BJ (cell line): ENCODE results near the gene GRB7. TPM values are rescaled to one million over a fixed set of nuclear protein-coding genes. Genes with fewer than 3 reads are reported as not detected.
A peak's percentile ranks its signal among the peaks of the same experiment; 100 is the strongest.

Source experiments
- CTCF ChIA-PET: fragments of 350-600 bp; formaldehyde crosslinking; extraction: SDS; loops from one replicate; lab custom pipeline; 2021; ENCODE audit warnings: antibody characterized with exemption, inconsistent platforms; lab: Yijun Ruan, JAX
- POLR2A ChIA-PET: fragments of 300-600 bp; sonication (Branson Sonifier 250); formaldehyde crosslinking; extraction: SDS; loops from one replicate; lab custom pipeline; 2021; ENCODE audit warnings: antibody characterized with exemption; lab: Charles Lee
- DNase-seq: peaks from one replicate; pipeline ENCODE4 v3.0.0-alpha.2; 2011; ENCODE audit warnings: low read depth
- H3K27me3 ChIP-seq: 2 replicates; pipeline ENCODE4 v1.6.0; 2011; ENCODE audit warnings: low read length; ENCODE audit not compliant: control insufficient read depth, insufficient read depth
- H3K36me3 ChIP-seq: 2 replicates; pipeline ENCODE4 v1.5.1; 2011; ENCODE audit warnings: low read length; ENCODE audit not compliant: control insufficient read depth, insufficient read depth
- H3K4me3 ChIP-seq: 2 replicates; pipeline ENCODE4 v1.5.1; 2011; ENCODE audit warnings: low read depth, mild to moderate bottlenecking, control low read depth, low read length
- CTCF ChIP-seq: IDR thresholded peaks from 2 replicates; pipeline ENCODE4 v1.5.1; 2011; ENCODE audit warnings: low read depth, mild to moderate bottlenecking, control low read depth, inconsistent platforms, low read length, moderate library complexity; ENCODE audit not compliant: insufficient read depth
- polyA minus RNA-seq: library from RNA; depleted of rRNA, polyadenylated mRNA; stranded (reverse); fragments of >200 nt; gene quantifications from 2 replicates; pipeline ENCODE4 v1.2.3, GENCODE V29; 2011; rRNA and poly(A)+ RNA removed
- polyA plus RNA-seq: library from polyadenylated mRNA; depleted of rRNA; stranded (reverse); fragments of >200 nt; gene quantifications from 2 replicates; pipeline ENCODE4 v1.2.3, GENCODE V29; 2011; rRNA removed

The GRB7 gene
- 0.09 and 0.23 TPM in 2 replicates for polyA plus RNA-seq
- polyA minus RNA-seq, result 0.21 TPM in 1 of 2 replicates, not detected in the other

DNA sequence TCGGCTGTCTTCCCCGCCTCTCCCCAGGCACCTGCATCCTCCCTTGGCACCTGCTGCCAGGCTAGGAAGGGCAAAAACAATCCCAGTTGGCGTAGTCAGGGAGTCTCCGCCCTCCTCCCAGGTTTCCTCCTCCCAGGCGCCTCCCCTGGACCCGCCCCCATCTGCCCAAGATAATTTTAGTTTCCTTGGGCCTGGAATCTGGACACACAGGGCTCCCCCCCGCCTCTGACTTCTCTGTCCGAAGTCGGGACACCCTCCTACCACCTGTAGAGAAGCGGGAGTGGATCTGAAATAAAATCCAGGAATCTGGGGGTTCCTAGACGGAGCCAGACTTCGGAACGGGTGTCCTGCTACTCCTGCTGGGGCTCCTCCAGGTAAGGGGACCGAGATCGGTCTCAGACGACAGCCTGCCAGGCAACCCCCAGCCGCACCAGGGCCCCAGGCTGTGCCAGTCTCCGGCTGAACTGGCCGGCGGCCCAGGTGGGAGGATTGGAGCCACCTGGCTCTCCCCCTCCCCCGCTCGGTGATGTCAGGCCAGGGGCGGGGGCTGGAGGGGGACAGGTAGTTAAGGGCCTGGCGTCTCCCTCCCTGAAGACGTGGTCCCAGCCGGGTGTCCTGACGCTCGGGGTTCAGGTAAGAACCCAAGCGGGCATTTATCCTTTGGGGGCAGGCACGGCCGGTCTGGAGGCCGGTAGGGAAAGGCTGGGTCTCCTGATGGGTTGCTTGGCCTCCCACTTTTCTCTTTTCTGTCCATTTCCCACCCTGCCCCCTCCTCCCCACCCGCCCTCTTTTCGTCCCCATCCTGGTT lies at the start of gene GRB7:
Gene GRB7, plus strand, starts transcription at position 179 of the 808 bp plus-strand sequence. CDS start 4,364 bp downstream, outside the sequence.
- no peak for DNase-seq
- Histone ChIP-seq H3K27me3 (no peaks in the 10 kb centered on the region; the same call in 1 of the 2 replicates), H3K4me3 (no peak within 1 kb of the TSS; the same call in 1 of the 2 replicates), H3K36me3 (no peaks in the 10 kb centered on the region; the same call in 1 of the 2 replicates)
- no peak for TF ChIP-seq CTCF
- POLR2A ChIA-PET, result no interaction called here
- CTCF ChIA-PET, result interaction anchor here (1.1 kb wide), 1 partner anchor 12 kb away, joined by 3 read pairs; no protein-coding TSS in a partner anchor

GRCh38 chr17:39688475-39688835 lies 49.3 kb upstream of the GRB7 start:
- Histone ChIP-seq H3K36me3 (peaks cover 3% of the 10 kb centered on the region; the same call in 1 of the 2 replicates), H3K27me3 (no peaks in the 10 kb centered on the region), H3K4me3 (peak overlapping the region; percentile 72)
- ChIA-PET POLR2A (interaction anchor here (1.2 kb wide), 1 partner anchor 11 kb away, joined by 16 read pairs; the partner anchor contains the start of gene ERBB2), CTCF (interaction anchor here (0.6 to 1.9 kb wide), 9 partner anchors 11 to 67 kb away, joined by 3 to 10 read pairs (median 4); partner anchors contain the start of genes ERBB2 and PNMT)
- TF ChIP-seq CTCF, result no peak
- no peak for DNase-seq

DNA sequence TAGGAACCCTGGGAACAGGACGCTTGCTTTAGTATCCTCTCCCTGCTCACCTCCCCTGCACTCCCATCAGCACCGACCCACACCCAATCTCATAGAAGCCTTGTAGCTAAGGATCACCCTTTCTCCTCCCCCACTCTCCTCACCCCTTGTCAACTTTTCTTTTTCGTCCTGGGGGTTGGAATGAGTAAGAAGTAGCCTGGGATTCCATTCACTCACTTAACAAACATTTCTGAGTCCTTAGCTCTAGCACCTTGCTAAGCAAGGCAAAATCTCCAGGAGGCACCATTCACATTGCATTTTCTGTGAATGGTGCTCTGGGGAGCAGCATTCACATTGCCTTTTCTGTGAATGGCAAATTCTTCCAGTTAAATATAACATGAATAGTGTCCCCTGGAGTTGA lies 48.8 kb upstream of the GRB7 start:
- DNase-seq, result no peak
- POLR2A ChIA-PET, result no interaction called here

GRCh38 chr17:39694593-39694992 lies 43.1 kb upstream of the GRB7 start:
- H3K27me3 ChIP-seq, result no peaks in the 10 kb centered on the region
- no peaks in the 10 kb centered on the region for H3K36me3 ChIP-seq
- no peak for DNase-seq
- CTCF ChIA-PET, result interaction anchor here (0.9 kb wide), 1 partner anchor 11 kb away, joined by 4 read pairs; no protein-coding TSS in a partner anchor
- no peak for TF ChIP-seq CTCF
- POLR2A ChIA-PET, result no interaction called here
- H3K4me3 ChIP-seq, result no peak overlapping the region

More for the DNA sequence above, 48.8 kb upstream of the GRB7 start:
- Histone ChIP-seq H3K27me3 (no peaks in the 10 kb centered on the region), H3K4me3 (peak overlapping the region; percentile 72), H3K36me3 (peaks cover 3% of the 10 kb centered on the region; the same call in 1 of the 2 replicates)
- CTCF ChIA-PET, result interaction anchor here (1.5 to 1.9 kb wide), 4 partner anchors 11 to 68 kb away, joined by 4 to 10 read pairs (median 8); partner anchors contain the start of gene ERBB2
- no peak for TF ChIP-seq CTCF

- H3K4me3 ChIP-seq, result no peak overlapping the region
- no peaks in the 10 kb centered on the region for H3K36me3 ChIP-seq
- ChIA-PET POLR2A (no interaction called here), CTCF (interaction anchor here (0.9 kb wide), 1 partner anchor 10 kb away, joined by 4 read pairs; no protein-coding TSS in a partner anchor)
- no peaks in the 10 kb centered on the region for H3K27me3 ChIP-seq
- no peak for DNase-seq
- TF ChIP-seq CTCF, result no peak
Measured at GRCh38 chr17:39695089-39695474, 42.7 kb upstream of the GRB7 start.
